Measurements from ENCODE around the gene COL16A1.

The COL16A1 gene

DNA sequence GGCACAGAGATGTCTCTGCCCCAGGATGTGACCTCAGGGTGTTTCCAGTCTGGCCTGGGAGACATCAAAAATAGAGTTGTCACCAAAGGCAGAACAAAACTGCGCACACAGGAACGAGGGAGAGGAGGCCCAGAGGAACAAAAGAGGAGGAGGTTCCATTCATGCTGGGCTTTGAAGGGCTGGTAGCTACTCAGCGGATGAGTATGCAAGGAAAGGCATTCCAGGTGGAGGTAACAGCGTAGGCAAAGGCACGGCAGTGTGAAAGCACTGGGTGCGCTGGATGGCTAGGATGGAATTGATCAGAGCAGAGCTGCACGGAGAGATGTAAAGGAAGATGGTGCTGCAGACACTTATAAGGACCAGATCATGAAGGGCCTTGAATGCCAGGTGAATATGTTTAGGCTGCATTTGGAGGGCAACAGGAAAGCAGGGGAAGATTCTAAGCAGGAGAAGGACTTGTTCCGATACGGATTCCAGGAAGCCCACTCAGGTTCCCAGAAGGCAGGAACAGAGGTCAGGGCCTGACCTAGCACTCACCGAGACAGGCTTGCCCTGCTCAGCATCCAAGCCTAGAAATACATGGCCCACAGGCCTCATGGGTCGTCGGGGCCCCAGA, 6.3 kb downstream of the COL16A1 start:
- no peaks in the 10 kb centered on the region for H4K20me1 ChIP-seq (ENCODE audit: insufficient read depth, low read length)
- H3K9me3 ChIP-seq (replicated peaks; ENCODE audit: insufficient read depth, low read length) = no peaks in the 10 kb centered on the region
- no peak overlapping the region for H3K4me3 ChIP-seq (ENCODE audit: low read length)
- no peaks in the 10 kb centered on the region for H3F3A ChIP-seq (ENCODE audit: insufficient read depth, low read length)
- H3K9me2 ChIP-seq (replicated peaks; ENCODE audit: insufficient read depth, low read length) = no peaks in the 10 kb centered on the region
- no peaks in the 10 kb centered on the region for H3K4me1 ChIP-seq (ENCODE audit: low read length)
- H2AFZ ChIP-seq (ENCODE audit: low read length) = no peak overlapping the region
- DNase-seq = no peak
- H3K9ac ChIP-seq (ENCODE audit: low read length) = no peak overlapping the region
- TF ChIP-seq EZH2 (optimal IDR thresholded peaks at IDR 0.05; ENCODE audit: low read depth, low read length) = no peak
- TF ChIP-seq EZH2phosphoT487 (IDR thresholded peaks at IDR 0.05; ENCODE audit: low read length) = no peak
- TF ChIP-seq, protein P1, sequence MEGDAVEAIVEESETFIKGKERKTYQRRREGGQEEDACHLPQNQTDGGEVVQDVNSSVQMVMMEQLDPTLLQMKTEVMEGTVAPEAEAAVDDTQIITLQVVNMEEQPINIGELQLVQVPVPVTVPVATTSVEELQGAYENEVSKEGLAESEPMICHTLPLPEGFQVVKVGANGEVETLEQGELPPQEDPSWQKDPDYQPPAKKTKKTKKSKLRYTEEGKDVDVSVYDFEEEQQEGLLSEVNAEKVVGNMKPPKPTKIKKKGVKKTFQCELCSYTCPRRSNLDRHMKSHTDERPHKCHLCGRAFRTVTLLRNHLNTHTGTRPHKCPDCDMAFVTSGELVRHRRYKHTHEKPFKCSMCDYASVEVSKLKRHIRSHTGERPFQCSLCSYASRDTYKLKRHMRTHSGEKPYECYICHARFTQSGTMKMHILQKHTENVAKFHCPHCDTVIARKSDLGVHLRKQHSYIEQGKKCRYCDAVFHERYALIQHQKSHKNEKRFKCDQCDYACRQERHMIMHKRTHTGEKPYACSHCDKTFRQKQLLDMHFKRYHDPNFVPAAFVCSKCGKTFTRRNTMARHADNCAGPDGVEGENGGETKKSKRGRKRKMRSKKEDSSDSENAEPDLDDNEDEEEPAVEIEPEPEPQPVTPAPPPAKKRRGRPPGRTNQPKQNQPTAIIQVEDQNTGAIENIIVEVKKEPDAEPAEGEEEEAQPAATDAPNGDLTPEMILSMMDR (IDR thresholded peaks at IDR 0.05; ENCODE audit: low read length) = no peak
- H3K27ac ChIP-seq (ENCODE audit: low read length) = no peak overlapping the region
- H3K36me3 ChIP-seq (replicated peaks; ENCODE audit: insufficient read depth, low read length) = no peaks in the 10 kb centered on the region
- H3K79me2 ChIP-seq (ENCODE audit: low read length) = no peaks in the 10 kb centered on the region
- H3K27me3 ChIP-seq (replicated peaks; ENCODE audit: insufficient read depth, low read length) = peaks cover 57% of the 10 kb centered on the region
- no peak overlapping the region for H3K4me2 ChIP-seq (ENCODE audit: low read depth, low read length)

DNA sequence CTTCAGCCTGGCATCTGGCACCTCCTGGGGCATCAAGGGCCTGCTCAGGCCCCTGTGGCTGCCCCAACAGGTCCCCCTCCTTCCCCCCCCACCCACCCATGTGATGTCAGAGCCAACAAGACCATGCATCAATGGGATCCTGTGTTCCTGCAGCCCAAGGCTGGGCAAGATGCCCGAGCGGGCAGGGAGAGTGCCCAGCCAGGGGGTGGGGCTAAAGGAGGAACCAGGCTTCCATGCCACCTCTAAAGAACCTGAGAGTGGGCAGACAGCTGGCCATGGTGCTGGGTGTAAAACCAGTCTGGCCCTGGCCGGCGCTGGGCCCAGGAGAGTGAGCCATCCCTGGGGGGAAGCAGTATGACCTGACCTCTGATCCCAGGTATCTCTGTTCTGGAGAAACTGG, 7.6 kb downstream of the COL16A1 start:
- no peaks in the 10 kb centered on the region for H3K9me3 ChIP-seq (replicated peaks; ENCODE audit: insufficient read depth, low read length)
- no peaks in the 10 kb centered on the region for H4K20me1 ChIP-seq (ENCODE audit: insufficient read depth, low read length)
- no peak overlapping the region for H3K27ac ChIP-seq (ENCODE audit: low read length)
- TF ChIP-seq, protein P1 (IDR thresholded peaks at IDR 0.05; ENCODE audit: low read length) = no peak
- TF ChIP-seq EZH2 (optimal IDR thresholded peaks at IDR 0.05; ENCODE audit: low read depth, low read length) = no peak
- no peak for TF ChIP-seq EZH2phosphoT487 (IDR thresholded peaks at IDR 0.05; ENCODE audit: low read length)
- H3K27me3 ChIP-seq (replicated peaks; ENCODE audit: insufficient read depth, low read length) = peaks cover 60% of the 10 kb centered on the region
- no peaks in the 10 kb centered on the region for H3K9me2 ChIP-seq (replicated peaks; ENCODE audit: insufficient read depth, low read length)
- H3K4me1 ChIP-seq (ENCODE audit: low read length) = no peaks in the 10 kb centered on the region
- no peaks in the 10 kb centered on the region for H3K36me3 ChIP-seq (replicated peaks; ENCODE audit: insufficient read depth, low read length)
- H3K9ac ChIP-seq (ENCODE audit: low read length) = no peak overlapping the region
- H2AFZ ChIP-seq (ENCODE audit: low read length) = no peak overlapping the region
- H3K4me3 ChIP-seq (ENCODE audit: low read length) = no peak overlapping the region
- H3K4me2 ChIP-seq (ENCODE audit: low read depth, low read length) = no peak overlapping the region
- no peaks in the 10 kb centered on the region for H3F3A ChIP-seq (ENCODE audit: insufficient read depth, low read length)
- no peak for DNase-seq
- no peaks in the 10 kb centered on the region for H3K79me2 ChIP-seq (ENCODE audit: low read length)

DNA sequence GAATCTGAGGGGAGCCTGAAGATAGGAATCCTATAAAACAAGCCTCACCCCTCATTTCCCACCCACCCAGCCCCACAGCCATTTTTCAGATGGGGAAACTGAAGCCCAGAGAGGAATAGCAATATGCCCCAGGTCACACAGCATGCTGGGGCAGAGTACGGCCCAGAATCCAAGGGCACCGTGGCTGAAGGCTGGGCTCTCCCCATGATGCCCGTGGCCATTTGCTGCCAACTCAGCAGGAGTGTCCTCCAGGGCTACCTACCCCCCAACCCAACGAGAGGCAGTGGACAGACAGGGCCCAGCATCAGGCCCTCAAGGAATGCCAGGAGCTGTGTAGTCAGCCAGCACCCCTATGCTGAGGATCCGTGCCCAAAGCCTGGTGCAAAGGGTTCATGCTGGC, 8.5 kb downstream of the COL16A1 start:
- H3F3A ChIP-seq (ENCODE audit: insufficient read depth, low read length) = no peaks in the 10 kb centered on the region
- no peaks in the 10 kb centered on the region for H3K79me2 ChIP-seq (ENCODE audit: low read length)
- peaks cover 70% of the 10 kb centered on the region for H3K27me3 ChIP-seq (replicated peaks; ENCODE audit: insufficient read depth, low read length)
- no peak overlapping the region for H3K4me2 ChIP-seq (ENCODE audit: low read depth, low read length)
- H4K20me1 ChIP-seq (ENCODE audit: insufficient read depth, low read length) = no peaks in the 10 kb centered on the region
- no peaks in the 10 kb centered on the region for H3K9me2 ChIP-seq (replicated peaks; ENCODE audit: insufficient read depth, low read length)
- no peak overlapping the region for H2AFZ ChIP-seq (ENCODE audit: low read length)
- H3K4me1 ChIP-seq (ENCODE audit: low read length) = no peaks in the 10 kb centered on the region
- no peak for DNase-seq
- no peak overlapping the region for H3K4me3 ChIP-seq (ENCODE audit: low read length)
- TF ChIP-seq, protein P1 (IDR thresholded peaks at IDR 0.05; ENCODE audit: low read length) = no peak
- no peak for TF ChIP-seq EZH2phosphoT487 (IDR thresholded peaks at IDR 0.05; ENCODE audit: low read length)
- TF ChIP-seq EZH2 (optimal IDR thresholded peaks at IDR 0.05; ENCODE audit: low read depth, low read length) = no peak
- no peaks in the 10 kb centered on the region for H3K9me3 ChIP-seq (replicated peaks; ENCODE audit: insufficient read depth, low read length)
- H3K36me3 ChIP-seq (replicated peaks; ENCODE audit: insufficient read depth, low read length) = no peaks in the 10 kb centered on the region
- H3K9ac ChIP-seq (ENCODE audit: low read length) = no peak overlapping the region
- no peak overlapping the region for H3K27ac ChIP-seq (ENCODE audit: low read length)

All from MM.1S (cell line).